Measurements from ENCODE around the gene NTN4. TPM values are rescaled to one million over a fixed set of nuclear protein-coding genes. Genes with fewer than 3 reads are reported as not detected.
"Not testable (repeated sequence)": the region's sequence is repeated elsewhere in the genome, so short reads cannot be mapped to it uniquely, and the experiment has no call there.

NTN4 gene
- total RNA-seq, 1 donor from 2014 or later: 120 TPM

GRCh38 chr12:95624589-95624988, 166.0 kb downstream of the NTN4 start:
- DNase-seq (ENCODE audit: low read depth): peak; percentile 86
- no peak overlapping the region for H3K4me3 ChIP-seq (ENCODE audit: low read depth, low read length)

GRCh38 chr12:95623554-95624170, 166.9 kb downstream of the NTN4 start:
- TF ChIP-seq CTCF (conservative IDR thresholded peaks at IDR 0.05; ENCODE audit: low read depth, low read length): peak; percentile 93
- H3K4me3 ChIP-seq (ENCODE audit: low read depth, low read length): no peak overlapping the region
- peak; percentile 80 for DNase-seq (ENCODE audit: low read depth)

More at GRCh38 chr12:95624589-95624988, 166.0 kb downstream of the NTN4 start:
- TF ChIP-seq CTCF (conservative IDR thresholded peaks at IDR 0.05; ENCODE audit: low read depth, low read length): no peak

GRCh38 chr12:95622879-95623278, 167.7 kb downstream of the NTN4 start:
- no peak for DNase-seq (ENCODE audit: low read depth)
- no peak for TF ChIP-seq CTCF (conservative IDR thresholded peaks at IDR 0.05; ENCODE audit: low read depth, low read length)
- H3K4me3 ChIP-seq (ENCODE audit: low read depth, low read length): no peak overlapping the region

- no peak for DNase-seq (ENCODE audit: low read depth)
- no peak overlapping the region for H3K4me3 ChIP-seq (ENCODE audit: low read depth, low read length)
- no peak for TF ChIP-seq CTCF (conservative IDR thresholded peaks at IDR 0.05; ENCODE audit: low read depth, low read length)
These were observed 168.8 kb downstream of the NTN4 start for GRCh38 chr12:95621725-95622124.

- no peak for DNase-seq (ENCODE audit: low read depth)
- TF ChIP-seq CTCF (conservative IDR thresholded peaks at IDR 0.05; ENCODE audit: low read depth, low read length): no peak
These were observed 170.4 kb downstream of the NTN4 start for GRCh38 chr12:95620171-95620570.

GRCh38 chr12:95616470-95616869, 174.1 kb downstream of the NTN4 start:
- not testable (repeated sequence) for DNase-seq (ENCODE audit: low read depth); H3K4me3 ChIP-seq (ENCODE audit: low read depth, low read length)

More at GRCh38 chr12:95620171-95620570, 170.4 kb downstream of the NTN4 start:
- H3K4me3 ChIP-seq (ENCODE audit: low read depth, low read length): no peak overlapping the region

- no peak overlapping the region for H3K4me3 ChIP-seq (ENCODE audit: low read depth, low read length)
- DNase-seq (ENCODE audit: low read depth): no peak
- no peak for TF ChIP-seq CTCF (conservative IDR thresholded peaks at IDR 0.05; ENCODE audit: low read depth, low read length)
These were observed 174.8 kb downstream of the NTN4 start for GRCh38 chr12:95615749-95616148.

Measured in epithelial cell of proximal tubule (primary cell).